OCI-LY1 (cell line): Measurements from ENCODE around the gene PRPS2.
A peak's percentile ranks its signal among the peaks of the same experiment; 100 is the strongest.

ENCODE experiments used
- H2AFZ ChIP-seq: fragments of 200-600 bp; sonication (generic), shearing (Covaris generic); 2 replicates; pipeline ENCODE4 v1.6.0; 2014; ENCODE audit warnings: antibody characterized with exemption, mild to moderate bottlenecking, low read length
- H3F3A ChIP-seq: fragments of 200-600 bp; sonication (generic), shearing (Covaris generic); 2 replicates; pipeline ENCODE4 v1.6.0; 2014; ENCODE audit warnings: mild to moderate bottlenecking, antibody characterized with exemption, low read length, moderate library complexity; ENCODE audit not compliant: insufficient read depth
- H3K27ac ChIP-seq: fragments of 200-600 bp; sonication (generic); 2 replicates; pipeline ENCODE4 v1.5.1; 2014; ENCODE audit warnings: low read length, mixed run types, mild to moderate bottlenecking, low read depth; ENCODE audit not compliant: poor library complexity, severe bottlenecking
- H3K27me3 ChIP-seq: fragments of 200-600 bp; sonication (generic); 2 replicates; pipeline ENCODE4 v1.6.0; 2014; ENCODE audit warnings: antibody characterized with exemption, mild to moderate bottlenecking, low read length, moderate library complexity; ENCODE audit not compliant: insufficient read depth
- H3K36me3 ChIP-seq: fragments of 200-600 bp; sonication (generic); 2 replicates; pipeline ENCODE4 v1.6.1; 2014; ENCODE audit warnings: mild to moderate bottlenecking, antibody characterized with exemption, low read length, moderate library complexity, mixed read lengths; ENCODE audit not compliant: insufficient read depth
- H3K4me1 ChIP-seq: fragments of 200-600 bp; sonication (generic); 2 replicates; pipeline ENCODE4 v1.5.1; 2014; ENCODE audit warnings: mild to moderate bottlenecking, low read length, moderate library complexity; ENCODE audit not compliant: insufficient read depth, severe bottlenecking
- H3K4me2 ChIP-seq: fragments of 200-600 bp; sonication (generic), shearing (Covaris generic); 2 replicates; pipeline ENCODE4 v1.6.1; 2014; ENCODE audit warnings: low read length
- H3K4me3 ChIP-seq: fragments of 200-600 bp; sonication (generic); 2 replicates; pipeline ENCODE4 v1.5.1; 2014; ENCODE audit warnings: low read length, low read depth, mild to moderate bottlenecking, mixed read lengths; ENCODE audit not compliant: poor library complexity, severe bottlenecking
- H3K79me2 ChIP-seq: fragments of 200-600 bp; shearing (Covaris generic); 2 replicates; pipeline ENCODE4 v1.6.1; 2016; ENCODE audit warnings: mixed run types, low read length, mixed read lengths; ENCODE audit not compliant: insufficient read depth
- H3K9ac ChIP-seq: fragments of 200-600 bp; sonication (generic), shearing (Covaris generic); 2 replicates; pipeline ENCODE4 v1.6.1; 2014; ENCODE audit warnings: mild to moderate bottlenecking, low read length, mixed read lengths
- H3K9me2 ChIP-seq: fragments of 200-600 bp; sonication (generic), shearing (Covaris generic); 2 replicates; pipeline ENCODE4 v1.6.1; 2014; ENCODE audit warnings: low read depth, mild to moderate bottlenecking, low read length, mixed read lengths
- H3K9me3 ChIP-seq: fragments of 200-600 bp; shearing (Covaris generic); 2 replicates; pipeline ENCODE4 v1.6.1; 2014; ENCODE audit warnings: low read length, mixed read lengths
- H4K20me1 ChIP-seq: fragments of 200-600 bp; sonication (generic), shearing (Covaris generic); 2 replicates; pipeline ENCODE4 v1.6.0; 2016; ENCODE audit warnings: mild to moderate bottlenecking, low read length; ENCODE audit not compliant: insufficient read depth
- CTCF ChIP-seq: fragments of 200-600 bp; sonication (generic), shearing (Covaris generic); IDR thresholded peaks from 2 replicates; pipeline ENCODE4 v1.5.1; 2017; ENCODE audit warnings: mild to moderate bottlenecking, antibody characterized with exemption, low read length, moderate library complexity, mixed read lengths
- EZH2 ChIP-seq: fragments of 200-600 bp; sonication (generic), shearing (Covaris generic); IDR thresholded peaks from 2 replicates; pipeline ENCODE4 v1.8.0; 2017; ENCODE audit warnings: borderline replicate concordance, mixed run types, mild to moderate bottlenecking, antibody characterized with exemption, low read length, moderate library complexity, mixed read lengths

The PRPS2 gene

GRCh38 chrX:12844319-12844718 lies 53.1 kb downstream of the PRPS2 start:
- Histone ChIP-seq H4K20me1 (no peaks in the 10 kb centered on the region), H3K27me3 (no peaks in the 10 kb centered on the region), H2AFZ (no peak overlapping the region), H3K27ac (peak overlapping the region; percentile 71), H3K79me2 (no peaks in the 10 kb centered on the region), H3K9me3 (no peaks in the 10 kb centered on the region), H3K4me3 (peak overlapping the region; percentile 31), H3K9ac (peak overlapping the region; percentile 36; the same call in 1 of the 2 replicates), H3F3A (no peaks in the 10 kb centered on the region), H3K36me3 (no peaks in the 10 kb centered on the region), H3K4me1 (peaks cover 20% of the 10 kb centered on the region), H3K4me2 (peak overlapping the region; percentile 60), H3K9me2 (no peaks in the 10 kb centered on the region)
- no peak for TF ChIP-seq EZH2
- TF ChIP-seq CTCF = no peak

- TF ChIP-seq EZH2 (no peak), CTCF (no peak)
- Histone ChIP-seq H3F3A (no peaks in the 10 kb centered on the region), H3K4me1 (peaks cover 30% of the 10 kb centered on the region), H3K36me3 (no peaks in the 10 kb centered on the region), H2AFZ (no peak overlapping the region), H3K79me2 (no peaks in the 10 kb centered on the region), H4K20me1 (no peaks in the 10 kb centered on the region), H3K9ac (no peak overlapping the region), H3K27me3 (no peaks in the 10 kb centered on the region), H3K9me2 (no peaks in the 10 kb centered on the region), H3K9me3 (no peaks in the 10 kb centered on the region), H3K4me3 (no peak overlapping the region), H3K27ac (no peak overlapping the region), H3K4me2 (no peak overlapping the region)
These were observed 74.1 kb downstream of the PRPS2 start for GRCh38 chrX:12865359-12865758.

- H3K9me3 ChIP-seq = no peaks in the 10 kb centered on the region
- H3K27me3 ChIP-seq = no peaks in the 10 kb centered on the region
- H3K4me1 ChIP-seq = peaks cover 42% of the 10 kb centered on the region
- peak within 1 kb of the TSS; percentile 67 for H3K4me2 ChIP-seq
- TF ChIP-seq EZH2 = no peak
- no peaks in the 10 kb centered on the region for H3K79me2 ChIP-seq
- no peaks in the 10 kb centered on the region for H4K20me1 ChIP-seq
- H3K36me3 ChIP-seq = no peaks in the 10 kb centered on the region
- H3K9ac ChIP-seq = peak within 1 kb of the TSS; percentile 49; the same call in 1 of the 2 replicates
- peak within 1 kb of the TSS; percentile 42 for H3K4me3 ChIP-seq
- H3K9me2 ChIP-seq = no peaks in the 10 kb centered on the region
- no peaks in the 10 kb centered on the region for H3F3A ChIP-seq
- H3K27ac ChIP-seq = peak within 1 kb of the TSS; percentile 59
- H2AFZ ChIP-seq = no peak within 1 kb of the TSS; the same call in 1 of the 2 replicates
These were observed 75.5 kb downstream of the PRPS2 start, which contains the start of gene TLR7 for GRCh38 chrX:12866451-12867377. Gene TLR7, plus strand, starts transcription at chrX:12867072. Its CDS starts 507 bp downstream, at chrX:12867579.
